Measurements from ENCODE around the gene CNOT6L. TPM values are rescaled to one million over a fixed set of nuclear protein-coding genes. Genes with fewer than 3 reads are reported as not detected.

Gene CNOT6L
- polyA plus RNA-seq, 2 of the 4 experiments (the other 2 are of a cell fraction) = 5.8 to 8.7 TPM

DNA sequence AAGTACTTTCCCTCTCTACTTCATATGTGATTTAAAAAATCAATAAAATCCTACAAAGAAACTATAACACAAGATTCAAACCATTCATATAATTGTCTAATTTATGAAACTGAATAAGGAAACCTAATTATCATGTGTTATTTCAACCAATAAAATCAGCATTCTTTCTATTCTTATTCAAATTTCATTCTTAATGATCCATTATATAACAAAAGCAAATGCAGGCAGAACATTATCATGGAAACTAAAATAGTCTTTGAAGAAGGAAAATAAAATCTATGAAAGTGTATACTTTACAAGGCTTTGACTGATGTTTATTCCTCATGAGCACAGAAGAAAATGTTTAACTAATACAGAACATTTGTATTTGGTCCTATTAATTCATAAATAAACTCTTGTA, 47.6 kb downstream of the CNOT6L start:
- CTCF ChIA-PET = interaction anchor here (0.6 kb wide), 1 partner anchor 1473 kb away, joined by 4 read pairs; no protein-coding TSS in a partner anchor
- no peak for FAIRE-seq
- no peak overlapping the region for H3K27ac ChIP-seq

DNA sequence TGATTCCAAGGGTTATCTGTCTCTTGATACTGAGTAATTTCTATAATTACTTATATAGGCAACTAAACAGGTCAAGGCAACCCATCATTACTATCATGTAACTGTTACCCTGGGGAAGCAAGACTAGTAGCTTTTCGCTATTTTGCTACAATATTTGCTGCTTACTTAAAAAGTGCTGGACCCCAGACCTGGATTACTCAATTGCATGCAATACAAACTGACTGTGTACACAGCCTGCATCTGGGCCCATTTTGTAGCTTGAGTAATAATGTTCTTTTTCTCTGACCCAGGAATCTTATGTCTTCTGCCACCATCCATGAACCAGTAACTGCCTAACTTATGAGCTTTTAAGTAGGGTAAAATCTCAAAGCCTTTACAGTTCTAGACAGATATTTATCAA, 53.4 kb downstream of the CNOT6L start:
- TF ChIP-seq FOXS1 (CRISPR knock-in tag; IDR thresholded peaks at IDR 0.05) (no peak), CTCF (IDR thresholded peaks at IDR 0.05) (no peak), MAFK (IDR thresholded peaks at IDR 0.05; ENCODE audit: partially characterized antibody) (no peak), TP53 (CRISPR knock-in tag; IDR thresholded peaks at IDR 0.05) (no peak), ZFP36 (IDR thresholded peaks at IDR 0.05; ENCODE audit: borderline replicate concordance, partially characterized antibody) (no peak), MAX (IDR thresholded peaks at IDR 0.05) (no peak), RNF2 (IDR thresholded peaks at IDR 0.05; ENCODE audit: borderline replicate concordance, low read depth) (no peak), HES2 (IDR thresholded peaks at IDR 0.05) (no peak), BHLHE40 (IDR thresholded peaks at IDR 0.05; ENCODE audit: low read depth, low read length) (no peak), MYC (IDR thresholded peaks at IDR 0.05; ENCODE audit: borderline replicate concordance, low read length) (no peak), CHD2 (IDR thresholded peaks at IDR 0.05; ENCODE audit: low read length, partially characterized antibody) (no peak), KDM5A (IDR thresholded peaks at IDR 0.05) (no peak), POLR2A (IDR thresholded peaks at IDR 0.05; ENCODE audit: low read length) (no peak)
- TF ChIP-seq, protein P1, sequence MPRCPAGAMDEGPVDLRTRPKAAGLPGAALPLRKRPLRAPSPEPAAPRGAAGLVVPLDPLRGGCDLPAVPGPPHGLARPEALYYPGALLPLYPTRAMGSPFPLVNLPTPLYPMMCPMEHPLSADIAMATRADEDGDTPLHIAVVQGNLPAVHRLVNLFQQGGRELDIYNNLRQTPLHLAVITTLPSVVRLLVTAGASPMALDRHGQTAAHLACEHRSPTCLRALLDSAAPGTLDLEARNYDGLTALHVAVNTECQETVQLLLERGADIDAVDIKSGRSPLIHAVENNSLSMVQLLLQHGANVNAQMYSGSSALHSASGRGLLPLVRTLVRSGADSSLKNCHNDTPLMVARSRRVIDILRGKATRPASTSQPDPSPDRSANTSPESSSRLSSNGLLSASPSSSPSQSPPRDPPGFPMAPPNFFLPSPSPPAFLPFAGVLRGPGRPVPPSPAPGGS (IDR thresholded peaks at IDR 0.05) = no peak
- ChIA-PET CTCF (interaction anchor here (0.6 kb wide), 1 partner anchor 168 kb away, joined by 3 read pairs; no protein-coding TSS in a partner anchor), POLR2A (no interaction called here)
- Histone ChIP-seq H3K4me2 (no peak overlapping the region), H3K4me3 (no peak overlapping the region), H3K4me1 (no peaks in the 10 kb centered on the region), H3K27ac (no peak overlapping the region), H3K9me3 (no peaks in the 10 kb centered on the region; the same call in 2 of the 3 replicates)
- no peak for DNase-seq (ENCODE audit: low read depth in 1 of 2, low spot score in 1 of 2)
- no peak for ATAC-seq
- FAIRE-seq = no peak
- 100% methylated on average over 1 of the region's 1 CpG for WGBS (ENCODE audit: missing lambda C conversion rate)

More for the DNA sequence above, 47.6 kb downstream of the CNOT6L start:
- Histone ChIP-seq H3K9me3 (no peaks in the 10 kb centered on the region), H3K4me1 (no peaks in the 10 kb centered on the region), H3K4me3 (no peak overlapping the region), H3K4me2 (no peak overlapping the region)
- DNase-seq (ENCODE audit: low read depth in 1 of 2, low spot score in 1 of 2) = no peak
- ATAC-seq = no peak
- TF ChIP-seq HEYL (CRISPR knock-in tag; IDR thresholded peaks at IDR 0.05) (no peak), HOXB5 (CRISPR knock-in tag; IDR thresholded peaks at IDR 0.05) (no peak)
- POLR2A ChIA-PET = no interaction called here

GRCh38 chr4:77762531-77762930, 56.6 kb downstream of the CNOT6L start:
- CTCF ChIA-PET = no interaction called here
- WGBS (ENCODE audit: missing lambda C conversion rate) = 93% methylated on average over 1 of the region's 1 CpG

GRCh38 chr4:77761595-77761994, 57.6 kb downstream of the CNOT6L start:
- ChIA-PET POLR2A (no interaction called here), CTCF (no interaction called here)

More at GRCh38 chr4:77762531-77762930, 56.6 kb downstream of the CNOT6L start:
- TF ChIP-seq TFCP2L1 (CRISPR knock-in tag; IDR thresholded peaks at IDR 0.05) (no peak), FOSL2 (IDR thresholded peaks at IDR 0.05) (no peak), FOSL2 (CRISPR knock-in tag; IDR thresholded peaks at IDR 0.05) (no peak), ZFP36 (IDR thresholded peaks at IDR 0.05; ENCODE audit: borderline replicate concordance, partially characterized antibody) (no peak)
- Histone ChIP-seq H3K4me2 (no peak overlapping the region), H3K27ac (no peak overlapping the region), H3K4me1 (no peaks in the 10 kb centered on the region), H3K4me3 (no peak overlapping the region), H3K9me3 (no peaks in the 10 kb centered on the region; the same call in 2 of the 3 replicates)
- POLR2A ChIA-PET = no interaction called here
- ATAC-seq (no peak), FAIRE-seq (no peak), DNase-seq (ENCODE audit: low read depth in 1 of 2, low spot score in 1 of 2) (no peak)

More at GRCh38 chr4:77761595-77761994, 57.6 kb downstream of the CNOT6L start:
- no peak overlapping the region for H3K4me3 ChIP-seq
- H3K27ac ChIP-seq = no peak overlapping the region
- no peaks in the 10 kb centered on the region; the same call in 2 of the 3 replicates for H3K9me3 ChIP-seq
- H3K4me2 ChIP-seq = no peak overlapping the region
- H3K4me1 ChIP-seq = no peaks in the 10 kb centered on the region
- FAIRE-seq (no peak), ATAC-seq (no peak), DNase-seq (ENCODE audit: low read depth in 1 of 2, low spot score in 1 of 2) (no peak)
- 91% methylated on average over 1 of the region's 1 CpG for WGBS (ENCODE audit: missing lambda C conversion rate)
- TF ChIP-seq EP300 (IDR thresholded peaks at IDR 0.05) = no peak
